GM19395 (cell line): ENCODE data around the gene MARK2.

Experiments used
- ATAC-seq: cut with Tn5 transposase; IDR thresholded peaks from one replicate; pipeline ENCODE4 v1.9.1; 2021; ENCODE audit warnings: mild to moderate bottlenecking, moderate library complexity; ENCODE audit not compliant: unreplicated experiment

The MARK2 gene

GRCh38 chr11:63879598-63880402, 40.9 kb downstream of the MARK2 start:
- no peak for ATAC-seq

- no peak for ATAC-seq
Observed at GRCh38 chr11:63880403-63880790, 41.5 kb downstream of the MARK2 start.

GRCh38 chr11:63882555-63883242, 43.8 kb downstream of the MARK2 start:
- no peak for ATAC-seq

- ATAC-seq: no peak
Observed at GRCh38 chr11:63883791-63884190, 44.9 kb downstream of the MARK2 start.

- ATAC-seq: no peak
Observed at GRCh38 chr11:63884196-63884932, 45.5 kb downstream of the MARK2 start.

GRCh38 chr11:63887386-63887999, 48.6 kb downstream of the MARK2 start:
- ATAC-seq: no peak

- peak; percentile 81 for ATAC-seq
Observed at GRCh38 chr11:63888170-63889086, 49.5 kb downstream of the MARK2 start.

- no peak for ATAC-seq
Observed at GRCh38 chr11:63889344-63889743, 50.4 kb downstream of the MARK2 start.

GRCh38 chr11:63890368-63890767, 51.5 kb downstream of the MARK2 start:
- ATAC-seq: no peak

- ATAC-seq: no peak
Observed at GRCh38 chr11:63892228-63892627, 53.3 kb downstream of the MARK2 start.

- ATAC-seq: no peak
Observed at GRCh38 chr11:63893355-63893754, 54.4 kb downstream of the MARK2 start.

GRCh38 chr11:63896071-63896470, 57.2 kb downstream of the MARK2 start:
- no peak for ATAC-seq

GRCh38 chr11:63897459-63898146, 58.7 kb downstream of the MARK2 start:
- ATAC-seq: no peak

GRCh38 chr11:63901660-63902059, 62.8 kb downstream of the MARK2 start:
- ATAC-seq: no peak

- ATAC-seq: no peak
Observed at GRCh38 chr11:63903884-63904283, 65.0 kb downstream of the MARK2 start.

- no peak for ATAC-seq
Observed at GRCh38 chr11:63904743-63905142, 65.8 kb downstream of the MARK2 start.

- no peak for ATAC-seq
Observed at GRCh38 chr11:63905179-63905578, 66.3 kb downstream of the MARK2 start.

- ATAC-seq: no peak
Observed at GRCh38 chr11:63906087-63906486, 67.2 kb downstream of the MARK2 start.

- ATAC-seq: no peak
Observed at GRCh38 chr11:63906585-63906984, 67.7 kb downstream of the MARK2 start.

GRCh38 chr11:63907063-63907462, 68.2 kb downstream of the MARK2 start:
- no peak for ATAC-seq
